AG04449 (cell line): ENCODE results near the gene RARRES1.

Experiments used
- CTCF ChIA-PET: fragments of 350-600 bp; formaldehyde crosslinking; extraction: SDS; loops from one replicate; lab custom pipeline; 2021; ENCODE audit warnings: antibody characterized with exemption; lab: Yijun Ruan, JAX
- POLR2A ChIA-PET: fragments of 400-600, 350-600 bp; formaldehyde crosslinking; extraction: SDS; loops from one replicate; lab custom pipeline; 2020; ENCODE audit warnings: antibody characterized with exemption, inconsistent platforms; lab: Yijun Ruan, JAX
- DNase-seq: peaks from one replicate; pipeline ENCODE4 v3.0.0-alpha.2; 2010; ENCODE audit warnings: low read depth, low spot score
- H3K4me3 ChIP-seq: 2 replicates; pipeline ENCODE4 v1.5.1; 2011; ENCODE audit warnings: low read depth, mild to moderate bottlenecking, control low read depth, low read length
- CTCF ChIP-seq: IDR thresholded peaks from one replicate; pipeline ENCODE4 v1.5.1; 2011; ENCODE audit warnings: mild to moderate bottlenecking, moderate library complexity, low read length, control low read depth, inconsistent platforms; ENCODE audit not compliant: insufficient read depth; ENCODE audit errors: missing control alignments

The RARRES1 gene

GRCh38 chr3:158678687-158679086 lies 53.6 kb downstream of the RARRES1 start:
- no peak overlapping the region for H3K4me3 ChIP-seq
- DNase-seq, result no peak
- TF ChIP-seq CTCF, result no peak
- ChIA-PET POLR2A (no interaction called here), CTCF (interaction anchor here (0.5 to 4.5 kb wide), 6 partner anchors 18 to 1356 kb away, joined by 3 to 39 read pairs (median 8); no protein-coding TSS in a partner anchor)

GRCh38 chr3:158672215-158673176 lies 59.8 kb downstream of the RARRES1 start, which contains the start of gene LXN:
Gene LXN (minus strand): TSS chr3:158672648. CDS start chr3:158672478, 170 bp downstream.
- peak; percentile 33 for DNase-seq
- CTCF ChIA-PET, result interaction anchor here (0.6 to 8.1 kb wide), 16 partner anchors 8 to 125 kb away, joined by 3 to 71 read pairs (median 4); no protein-coding TSS in a partner anchor
- peak; percentile 96 for TF ChIP-seq CTCF
- POLR2A ChIA-PET, result interaction anchor here (0.7 to 1.0 kb wide), 2 partner anchors 30 to 36 kb away, joined by 3 to 4 read pairs; no protein-coding TSS in a partner anchor
- peak within 1 kb of the TSS; percentile 71 for H3K4me3 ChIP-seq

- peak overlapping the region; percentile 71 for H3K4me3 ChIP-seq
- CTCF ChIA-PET, result interaction anchor here (0.6 to 8.1 kb wide), 16 partner anchors 7 to 126 kb away, joined by 3 to 71 read pairs (median 4); no protein-coding TSS in a partner anchor
- no peak for TF ChIP-seq CTCF
- no peak for DNase-seq
- POLR2A ChIA-PET, result interaction anchor here (1.0 kb wide), 1 partner anchor 31 kb away, joined by 4 read pairs; no protein-coding TSS in a partner anchor
These were observed 60.4 kb downstream of the RARRES1 start for GRCh38 chr3:158671821-158672214.

- no peak for TF ChIP-seq CTCF
- CTCF ChIA-PET, result interaction anchor here (1.0 to 8.1 kb wide), 6 partner anchors 9 to 129 kb away, joined by 3 to 71 read pairs (median 8); partner anchors contain the start of gene GFM1
- H3K4me3 ChIP-seq, result no peak overlapping the region
- peak; percentile 17 for DNase-seq
- POLR2A ChIA-PET, result no interaction called here
These were observed 63.8 kb downstream of the RARRES1 start for GRCh38 chr3:158668506-158668905.

GRCh38 chr3:158666416-158666815 lies 65.8 kb downstream of the RARRES1 start:
- POLR2A ChIA-PET, result no interaction called here
- TF ChIP-seq CTCF, result no peak
- no peak overlapping the region for H3K4me3 ChIP-seq
- CTCF ChIA-PET, result interaction anchor here (1.5 to 8.1 kb wide), 2 partner anchors 105 to 122 kb away, joined by 3 to 71 read pairs; no protein-coding TSS in a partner anchor
- no peak for DNase-seq
